Breast epithelium (tissue), 3 donors: ENCODE data around the gene ZNRF3.
"Not testable (repeated sequence)": the region's sequence is repeated elsewhere in the genome, so short reads cannot be mapped to it uniquely, and the experiment has no call there.

Experiments used
- POLR2A ChIP-seq: fragments of 450-650 bp; IDR thresholded peaks from one replicate; pipeline ENCODE4 v1.6.1; 2016; ENCODE audit warnings: antibody characterized with exemption, mild to moderate bottlenecking, moderate library complexity
- TF ChIP-seq, protein P1 (sequence below), 3 donors: fragments of 450-650 bp; IDR thresholded peaks; one replicate each; pipeline ENCODE4 v1.5.1; 2016 to 2017; ENCODE audit warnings: antibody characterized with exemption in 3 of 3, mild to moderate bottlenecking in 3 of 3, moderate library complexity in 3 of 3

DNA sequence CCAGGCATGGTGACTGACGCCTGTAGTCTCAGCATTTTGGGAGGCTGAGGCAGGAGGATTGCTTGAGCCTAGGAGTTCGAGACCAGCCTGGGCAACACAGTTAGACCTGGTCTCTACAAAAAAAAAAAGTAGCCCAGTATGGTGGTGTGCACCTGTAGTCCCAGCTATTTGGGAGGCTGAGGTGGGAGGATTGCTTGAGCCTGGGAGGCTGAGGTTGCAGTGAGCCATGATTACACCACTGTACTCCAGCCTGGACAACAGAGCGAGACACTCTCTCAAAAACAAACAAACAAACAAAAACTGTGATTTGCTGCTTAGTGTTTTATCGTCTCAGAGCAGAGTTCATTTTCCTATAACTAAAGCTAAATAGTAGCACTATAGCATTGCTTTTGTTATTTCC, 3.3 kb downstream of the ZNRF3 start:
- TF ChIP-seq POLR2A, result not testable (repeated sequence)
- TF ChIP-seq, protein P1, sequence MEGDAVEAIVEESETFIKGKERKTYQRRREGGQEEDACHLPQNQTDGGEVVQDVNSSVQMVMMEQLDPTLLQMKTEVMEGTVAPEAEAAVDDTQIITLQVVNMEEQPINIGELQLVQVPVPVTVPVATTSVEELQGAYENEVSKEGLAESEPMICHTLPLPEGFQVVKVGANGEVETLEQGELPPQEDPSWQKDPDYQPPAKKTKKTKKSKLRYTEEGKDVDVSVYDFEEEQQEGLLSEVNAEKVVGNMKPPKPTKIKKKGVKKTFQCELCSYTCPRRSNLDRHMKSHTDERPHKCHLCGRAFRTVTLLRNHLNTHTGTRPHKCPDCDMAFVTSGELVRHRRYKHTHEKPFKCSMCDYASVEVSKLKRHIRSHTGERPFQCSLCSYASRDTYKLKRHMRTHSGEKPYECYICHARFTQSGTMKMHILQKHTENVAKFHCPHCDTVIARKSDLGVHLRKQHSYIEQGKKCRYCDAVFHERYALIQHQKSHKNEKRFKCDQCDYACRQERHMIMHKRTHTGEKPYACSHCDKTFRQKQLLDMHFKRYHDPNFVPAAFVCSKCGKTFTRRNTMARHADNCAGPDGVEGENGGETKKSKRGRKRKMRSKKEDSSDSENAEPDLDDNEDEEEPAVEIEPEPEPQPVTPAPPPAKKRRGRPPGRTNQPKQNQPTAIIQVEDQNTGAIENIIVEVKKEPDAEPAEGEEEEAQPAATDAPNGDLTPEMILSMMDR (IDR thresholded peaks at IDR 0.05), result not testable (repeated sequence)
